Frontal cortex (tissue), 4 donors: ENCODE results near the gene TLE4. TPM values are rescaled to one million over a fixed set of nuclear protein-coding genes. Genes with fewer than 3 reads are reported as not detected.
A peak's percentile ranks its signal among the peaks of the same experiment; 100 is the strongest.
"Not testable (repeated sequence)": the region's sequence is repeated elsewhere in the genome, so short reads cannot be mapped to it uniquely, and the experiment has no call there.

Source experiments
- DNase-seq, 2 donors: peaks; one replicate each; pipeline ENCODE4 v3.0.0; 2012; ENCODE audit warnings: low spot score in 2 of 2
- FAIRE-seq: peaks from 2 replicates; lab custom pipeline; 2012; peaks lifted over from hg19 to GRCh38; lab: Jason Lieb, UNC
- total RNA-seq: library from RNA; depleted of rRNA; stranded (reverse); fragments of >200 nt; gene quantifications from one replicate; pipeline ENCODE4 v1.2.3, GENCODE V29; 2014
- donor health status: control.
- donor health status: control.
- donor health status: control.

Gene TLE4
- 65.2 TPM for total RNA-seq

DNA sequence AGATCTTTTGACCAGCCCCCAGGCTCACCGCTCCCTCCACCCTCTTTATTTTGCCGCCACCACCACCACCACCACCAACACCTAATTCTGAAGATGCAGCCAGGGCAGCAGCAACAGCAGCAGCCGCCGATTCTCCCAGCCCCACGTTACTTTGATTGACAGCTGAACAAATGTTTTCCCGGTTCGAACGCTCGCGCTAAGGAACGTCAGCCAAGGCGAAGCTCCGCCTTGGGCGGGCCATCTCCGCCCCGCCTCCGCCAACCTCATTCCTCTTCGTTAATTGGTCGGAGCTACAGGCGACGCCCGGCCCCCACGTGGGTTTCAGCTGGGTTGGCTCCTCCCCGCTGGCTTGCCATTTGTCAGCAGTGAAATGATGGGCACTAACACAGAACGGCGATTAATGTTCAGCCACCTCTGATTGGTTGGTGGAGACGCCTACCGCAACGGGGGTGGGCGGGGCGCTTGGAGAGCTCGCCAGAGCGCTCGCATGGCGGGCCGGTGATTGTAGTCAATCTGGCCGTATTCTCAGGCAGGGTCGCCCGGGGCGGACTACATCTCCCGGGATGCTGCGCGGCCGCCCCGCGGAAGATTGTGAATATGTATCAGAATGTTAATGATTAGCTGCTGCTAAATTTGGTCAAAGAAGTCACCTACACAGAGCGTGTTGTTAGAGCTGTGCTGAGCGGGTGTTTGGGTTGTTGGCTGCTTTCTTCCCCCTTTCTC is at the start of gene TLE4:
Gene TLE4 (plus strand): TSS at position 657 of the 723 bp plus-strand sequence. CDS start 826 bp downstream, outside the sequence.
- peak; percentile 95 to 96 for DNase-seq
- peak; percentile 99 for FAIRE-seq

DNA sequence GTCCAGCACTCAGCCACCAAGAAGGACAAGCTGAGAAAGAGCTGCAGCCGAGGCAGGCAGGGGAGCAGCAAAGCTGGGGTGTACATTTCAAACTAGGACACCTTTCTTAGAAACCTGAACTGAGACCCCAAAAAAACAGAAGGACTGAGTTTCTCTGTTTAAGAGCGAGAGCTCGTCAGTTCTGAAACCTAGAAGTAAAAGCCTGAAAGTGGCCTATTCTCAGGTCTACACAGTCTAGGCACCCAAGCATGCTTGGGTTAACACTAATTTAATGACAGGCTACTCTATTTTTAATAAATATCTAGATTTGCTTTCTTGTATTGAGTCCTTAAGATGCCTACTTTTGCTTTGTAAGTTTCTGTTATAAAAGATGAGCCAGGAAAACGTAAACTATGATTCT is 49.0 kb upstream of the TLE4 start:
- FAIRE-seq = no peak
- DNase-seq = no peak

DNA sequence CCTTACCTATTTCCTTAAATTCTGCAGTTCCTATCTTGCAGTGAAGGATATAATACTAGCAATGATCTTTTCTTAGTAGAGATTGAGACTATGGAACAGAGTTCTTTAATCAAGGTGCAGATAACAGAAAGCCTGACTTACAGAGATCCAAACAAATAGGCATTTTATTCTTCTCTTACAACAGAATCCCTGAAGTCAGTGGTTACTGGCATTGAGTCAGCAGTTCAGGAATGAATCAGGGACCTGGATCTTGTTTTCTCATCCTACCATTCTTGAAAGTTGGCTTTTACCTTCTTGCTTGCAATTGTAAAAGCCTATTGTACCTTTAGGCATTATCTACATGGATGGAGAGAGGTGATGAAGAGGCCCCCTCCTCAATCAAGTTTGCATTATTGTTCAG is 47.5 kb upstream of the TLE4 start:
- no peak for FAIRE-seq
- DNase-seq = no peak

DNA sequence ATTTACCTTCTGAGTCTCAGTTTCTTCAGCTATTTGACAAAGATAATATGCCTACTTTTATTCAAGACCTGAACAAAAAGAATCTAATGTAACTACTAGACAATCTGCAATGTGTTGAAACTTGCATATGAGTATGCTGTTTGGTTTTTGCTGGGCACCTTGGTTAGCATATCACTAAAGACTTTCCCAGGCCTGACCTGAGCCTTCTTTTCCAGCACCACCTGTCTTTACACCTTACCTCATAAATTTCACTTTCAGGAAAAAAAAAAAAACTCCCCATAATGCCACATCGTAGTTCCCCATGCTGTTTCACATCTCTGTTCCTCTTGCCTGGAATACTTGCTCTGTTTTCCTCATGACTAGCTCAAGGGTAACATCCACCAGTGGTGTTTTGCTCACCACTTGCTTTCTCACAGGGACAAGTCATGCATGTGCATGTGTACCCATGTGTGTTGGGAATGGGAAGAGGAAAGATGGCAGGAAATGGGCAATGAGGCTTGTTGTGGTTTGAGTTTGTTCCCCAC is 45.6 kb upstream of the TLE4 start:
- DNase-seq (no peak), FAIRE-seq (no peak)

DNA sequence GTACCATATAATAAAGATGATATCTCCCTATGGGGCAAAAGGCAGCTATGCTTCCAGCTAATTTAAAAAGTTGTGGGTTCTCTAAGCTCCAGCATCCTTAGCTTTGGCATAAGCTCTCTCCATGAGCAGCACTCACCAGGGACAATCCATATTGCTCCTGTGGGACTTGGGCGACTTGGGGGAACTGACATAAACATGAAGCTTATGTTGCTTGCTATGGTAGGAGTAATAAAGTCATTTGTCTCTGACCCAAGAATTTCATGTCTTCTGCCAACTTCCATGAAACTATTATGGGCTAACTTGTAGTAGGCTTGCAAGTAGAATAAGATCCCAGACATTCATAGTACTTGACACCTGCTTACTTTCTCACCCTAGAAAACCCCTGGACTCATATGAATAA is 36.2 kb upstream of the TLE4 start:
- no peak for FAIRE-seq

DNA sequence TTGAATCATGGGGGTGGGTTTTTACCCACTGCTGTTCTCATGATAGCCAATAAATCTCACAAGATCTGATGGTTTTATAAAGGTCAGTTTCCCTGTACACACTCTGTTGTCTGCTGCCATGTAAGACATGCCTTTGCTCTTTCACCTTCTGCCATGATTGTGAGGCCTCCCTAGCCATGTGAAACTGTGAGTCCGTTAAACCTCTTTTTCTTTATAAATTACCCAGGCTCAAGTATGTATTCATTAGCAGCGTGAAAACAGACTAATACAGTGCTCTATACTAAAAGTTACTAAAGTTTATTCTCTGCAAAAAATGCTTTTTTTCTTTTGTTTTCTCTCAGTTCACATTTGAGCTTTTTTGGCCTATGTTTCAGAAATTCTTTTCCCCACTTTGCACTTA is 33.9 kb upstream of the TLE4 start:
- no peak for DNase-seq
- no peak for FAIRE-seq

More for the DNA sequence above, 36.2 kb upstream of the TLE4 start:
- DNase-seq = no peak

DNA sequence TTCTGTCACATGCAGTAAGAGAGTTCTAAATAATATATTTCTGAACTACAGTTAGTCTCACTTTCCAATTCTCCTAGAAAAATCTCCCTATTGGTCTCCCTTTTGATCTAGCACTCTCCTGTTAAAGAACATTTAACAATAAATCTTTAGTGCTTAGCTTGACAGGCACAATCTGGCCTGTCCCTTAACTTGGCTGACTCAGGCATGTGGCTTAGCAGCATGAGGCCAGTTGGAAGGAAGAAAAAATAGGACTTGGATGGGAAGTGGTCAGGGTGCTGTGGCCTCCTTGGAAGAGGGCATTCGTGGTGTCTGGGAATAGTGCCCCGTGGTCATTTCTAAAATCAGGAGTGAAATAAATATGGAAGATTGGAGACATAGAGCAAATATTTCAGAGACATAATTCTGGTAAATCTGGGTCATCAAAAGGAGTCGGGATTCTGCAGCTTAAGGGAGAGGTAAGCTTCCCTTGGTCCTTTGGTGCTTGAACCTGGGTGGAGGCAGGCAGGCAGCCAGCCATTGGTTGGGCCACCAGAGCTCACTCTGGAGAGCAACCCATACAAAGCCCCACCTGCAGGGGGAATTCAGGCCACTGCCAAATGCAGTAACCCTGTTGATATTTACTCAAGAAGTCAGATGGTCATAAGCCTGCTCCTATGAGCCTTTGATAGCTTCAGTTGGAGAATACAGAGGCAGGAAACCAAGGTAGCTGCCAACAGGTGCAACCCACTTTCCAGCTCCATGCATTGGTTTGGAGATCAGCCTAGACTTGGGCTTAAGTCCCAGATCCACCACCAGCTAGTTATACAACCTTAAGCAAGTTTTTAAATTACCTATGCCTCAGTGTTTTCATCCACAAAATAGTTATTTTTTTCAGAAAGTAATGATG is 28.8 kb upstream of the TLE4 start:
- FAIRE-seq (no peak), DNase-seq (no peak)

DNA sequence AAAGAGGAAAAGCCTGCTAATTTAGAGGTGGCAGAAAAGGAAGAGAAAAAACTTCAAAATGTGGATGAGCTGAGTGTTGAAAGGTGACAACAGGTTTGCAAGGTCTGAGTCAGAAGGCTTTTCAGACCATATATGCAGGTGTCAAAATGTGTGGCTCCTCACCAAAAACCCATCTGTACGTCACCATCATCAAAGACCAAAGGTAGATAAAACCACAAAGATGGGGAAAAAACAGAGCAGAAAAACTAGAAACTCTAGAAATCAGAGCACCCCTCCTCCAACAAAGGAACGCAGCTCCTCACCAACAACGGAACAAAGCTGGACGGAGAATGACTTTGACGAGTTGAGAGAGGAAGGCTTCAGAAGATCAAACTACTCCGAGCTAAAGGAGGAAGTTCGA is 27.4 kb upstream of the TLE4 start:
- not testable (repeated sequence) for FAIRE-seq

DNA sequence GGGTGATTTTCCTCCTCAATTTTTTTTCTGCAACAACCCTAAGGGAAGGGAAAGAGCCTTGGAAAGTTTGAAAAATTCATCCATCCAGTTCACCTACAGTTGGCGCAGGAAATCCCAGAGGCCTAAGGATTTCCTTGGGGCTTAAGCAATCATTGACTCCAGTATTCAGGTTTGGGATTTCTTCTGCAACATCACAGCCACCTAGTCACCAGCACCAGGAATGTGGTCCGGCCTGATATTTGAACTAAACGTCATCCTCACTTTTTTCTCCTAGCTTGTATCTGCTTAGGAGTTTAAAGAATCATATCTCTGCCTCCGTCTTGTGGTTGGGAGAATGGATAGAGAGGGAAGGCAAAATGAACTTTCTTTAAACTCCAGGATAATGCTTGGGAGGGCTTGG is 20.2 kb upstream of the TLE4 start:
- no peak for DNase-seq

More for the DNA sequence above, 27.4 kb upstream of the TLE4 start:
- DNase-seq = not testable (repeated sequence)

DNA sequence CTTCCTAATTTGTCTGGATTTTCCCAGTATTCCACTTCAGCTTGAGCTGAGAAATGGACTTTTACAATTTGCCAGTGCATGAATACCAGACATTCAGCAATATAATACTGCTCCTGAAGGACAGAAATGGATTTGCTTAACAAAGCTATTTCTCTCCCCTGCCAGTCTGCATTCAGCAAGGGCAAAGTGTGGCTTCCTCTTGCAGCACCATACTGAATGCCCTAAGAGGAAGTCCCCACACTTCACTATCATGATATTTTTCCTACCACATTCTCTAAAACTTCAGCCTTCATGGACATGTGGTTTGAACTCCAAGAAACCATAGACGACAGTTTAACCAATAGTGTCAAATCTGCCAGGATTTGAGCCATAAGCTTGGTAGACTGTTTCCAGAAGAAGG is 19.8 kb upstream of the TLE4 start:
- FAIRE-seq = no peak
- no peak for DNase-seq

More for the DNA sequence above, 20.2 kb upstream of the TLE4 start:
- no peak for FAIRE-seq

DNA sequence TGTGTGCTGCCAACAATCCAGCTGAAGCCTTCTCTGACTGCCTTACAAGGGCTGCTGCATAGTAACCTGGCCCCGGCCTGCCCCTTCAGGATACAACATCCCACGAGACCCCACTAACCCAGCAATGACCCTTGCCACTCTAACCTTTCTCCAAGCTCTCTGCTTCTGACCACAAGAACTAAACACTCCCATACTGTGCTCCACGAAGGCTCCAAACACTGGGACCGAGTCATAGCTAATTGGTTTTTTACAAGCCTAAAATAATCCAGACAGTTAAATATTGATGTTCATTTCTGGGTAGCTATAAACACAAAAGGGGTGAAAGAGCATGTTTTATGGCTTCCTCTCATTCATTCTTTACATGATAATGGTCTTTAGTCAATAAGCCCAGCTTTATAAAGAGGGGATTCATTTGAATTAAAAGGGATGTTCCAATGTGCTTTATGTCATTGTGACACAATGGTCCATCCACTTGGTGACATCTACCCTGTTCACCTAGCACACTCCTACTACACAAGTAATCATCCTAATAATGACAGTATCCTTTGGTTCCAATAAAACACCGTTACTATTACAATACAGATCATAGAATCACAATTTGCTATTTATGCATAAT is 16.2 kb upstream of the TLE4 start:
- DNase-seq = no peak
- FAIRE-seq = no peak

DNA sequence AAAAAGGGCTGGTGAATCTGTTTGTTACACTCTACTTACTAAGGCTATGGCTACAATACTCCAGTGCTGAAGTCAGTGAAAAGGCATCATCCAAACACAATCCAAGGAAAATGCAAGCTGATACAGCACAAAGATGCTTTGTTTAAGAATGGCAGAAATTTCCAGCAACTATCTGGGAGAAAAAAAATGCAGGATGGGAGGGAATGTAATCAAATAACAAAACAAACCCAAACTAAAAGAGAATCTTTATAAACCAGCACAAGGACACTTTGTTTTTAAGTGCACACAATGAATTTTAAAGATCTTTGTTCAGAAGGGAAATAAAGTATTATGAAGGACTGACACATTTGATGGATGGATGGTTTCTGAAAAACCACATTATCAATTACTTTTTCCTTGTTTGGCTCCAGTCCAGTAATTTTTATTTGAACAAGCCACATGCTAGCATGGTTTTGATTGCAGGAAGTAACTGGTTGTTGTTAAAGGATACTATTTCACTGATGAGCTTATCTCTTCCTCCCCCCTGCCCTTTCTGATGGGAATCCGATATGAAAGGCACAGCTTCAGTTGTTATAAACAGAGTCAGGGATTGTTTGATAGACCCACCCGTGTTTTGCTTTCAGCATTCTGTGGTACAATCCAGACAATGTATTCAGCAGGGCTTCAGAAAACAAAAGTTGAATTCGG is 12.1 kb upstream of the TLE4 start:
- FAIRE-seq (peak; percentile 95), DNase-seq (no peak)

DNA sequence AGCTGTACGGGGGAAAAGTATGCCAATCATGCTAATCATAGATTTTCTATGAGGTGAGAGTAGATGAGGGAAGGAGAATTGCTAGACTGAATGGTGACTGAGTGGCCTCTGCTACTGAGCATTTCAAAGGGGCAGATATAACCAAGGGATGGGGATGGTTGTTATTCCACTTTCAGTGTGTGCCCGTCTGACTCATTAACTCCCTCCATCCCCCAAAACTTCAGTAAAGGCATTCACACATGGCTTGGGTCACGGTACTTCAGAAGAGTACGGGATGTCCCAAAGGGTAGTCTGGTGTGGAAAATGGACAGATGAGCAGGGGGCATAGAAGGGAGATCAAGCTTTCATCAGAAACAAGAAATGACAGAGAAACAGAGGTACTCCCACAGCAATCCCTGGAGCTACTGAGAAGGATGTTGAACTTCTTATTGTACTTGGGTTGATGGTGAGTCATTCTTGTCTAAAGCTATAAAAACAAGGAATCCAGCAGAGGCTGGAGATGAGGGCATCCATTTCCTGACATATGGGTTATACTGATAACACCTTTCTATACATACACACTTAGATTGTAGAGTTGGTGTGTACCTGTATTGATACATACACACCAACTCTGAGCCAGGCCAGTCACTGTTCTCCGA is 8.9 kb upstream of the TLE4 start:
- DNase-seq (no peak), FAIRE-seq (no peak)

DNA sequence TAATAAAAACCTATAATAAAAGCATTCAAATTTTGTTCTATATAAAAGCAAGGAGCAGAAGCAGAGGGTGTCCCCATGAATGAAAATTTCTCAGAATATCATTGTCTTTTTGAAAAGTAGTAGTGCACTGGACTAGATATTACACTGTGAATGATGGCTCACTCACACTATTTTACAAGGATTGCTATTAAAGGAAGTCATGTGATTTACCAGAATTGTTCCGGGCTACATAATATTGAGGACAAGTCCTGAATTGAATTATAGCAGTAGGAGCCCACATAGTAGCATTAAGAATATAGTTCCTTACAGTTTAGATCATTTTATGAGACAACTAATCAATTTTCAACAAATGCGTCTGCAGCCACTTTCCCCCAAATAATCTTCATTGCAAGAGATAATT is 7.7 kb upstream of the TLE4 start:
- no peak for FAIRE-seq
- DNase-seq = no peak

DNA sequence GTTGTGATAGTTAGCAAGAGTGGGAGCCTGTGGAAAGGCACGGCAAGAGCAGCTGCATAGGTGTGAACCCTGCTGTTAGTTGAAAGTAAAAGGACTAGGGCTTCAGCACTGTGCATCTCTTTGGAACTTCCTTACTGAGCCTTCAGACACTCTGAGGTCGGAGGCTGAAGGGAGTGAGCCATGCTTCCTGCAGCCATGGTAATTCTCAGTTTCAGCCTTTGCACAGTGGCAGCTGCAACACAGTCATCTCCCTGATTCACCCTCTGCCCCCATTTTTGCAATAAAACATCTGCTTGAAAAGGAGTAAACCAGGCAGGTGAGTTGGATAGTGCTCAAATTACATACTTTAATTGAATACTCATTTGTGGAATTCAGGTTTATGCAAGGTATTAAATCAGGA is 6.5 kb upstream of the TLE4 start:
- no peak for FAIRE-seq
- DNase-seq = no peak

DNA sequence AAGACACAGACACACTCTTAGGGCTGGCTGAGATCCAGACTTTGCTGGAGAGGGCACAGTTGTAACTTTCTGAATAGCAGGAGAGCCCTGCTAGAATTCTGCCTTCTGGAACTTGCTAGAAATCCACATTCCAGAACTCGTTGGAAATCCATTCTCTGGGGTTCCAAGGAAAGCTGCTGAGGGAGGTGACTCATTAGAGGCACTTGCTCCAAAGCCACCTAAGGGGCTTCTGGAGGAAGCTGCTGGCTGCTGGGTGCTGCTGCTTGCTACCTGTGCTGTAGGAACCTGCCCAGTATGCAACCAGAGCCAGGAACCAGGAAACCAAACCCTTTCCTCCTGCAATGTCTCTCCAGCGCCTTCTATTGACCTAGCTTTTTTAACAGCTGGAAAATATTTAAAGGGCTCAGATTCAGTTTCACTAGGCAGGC is 4.1 kb upstream of the TLE4 start:
- no peak for DNase-seq
- no peak for FAIRE-seq

DNA sequence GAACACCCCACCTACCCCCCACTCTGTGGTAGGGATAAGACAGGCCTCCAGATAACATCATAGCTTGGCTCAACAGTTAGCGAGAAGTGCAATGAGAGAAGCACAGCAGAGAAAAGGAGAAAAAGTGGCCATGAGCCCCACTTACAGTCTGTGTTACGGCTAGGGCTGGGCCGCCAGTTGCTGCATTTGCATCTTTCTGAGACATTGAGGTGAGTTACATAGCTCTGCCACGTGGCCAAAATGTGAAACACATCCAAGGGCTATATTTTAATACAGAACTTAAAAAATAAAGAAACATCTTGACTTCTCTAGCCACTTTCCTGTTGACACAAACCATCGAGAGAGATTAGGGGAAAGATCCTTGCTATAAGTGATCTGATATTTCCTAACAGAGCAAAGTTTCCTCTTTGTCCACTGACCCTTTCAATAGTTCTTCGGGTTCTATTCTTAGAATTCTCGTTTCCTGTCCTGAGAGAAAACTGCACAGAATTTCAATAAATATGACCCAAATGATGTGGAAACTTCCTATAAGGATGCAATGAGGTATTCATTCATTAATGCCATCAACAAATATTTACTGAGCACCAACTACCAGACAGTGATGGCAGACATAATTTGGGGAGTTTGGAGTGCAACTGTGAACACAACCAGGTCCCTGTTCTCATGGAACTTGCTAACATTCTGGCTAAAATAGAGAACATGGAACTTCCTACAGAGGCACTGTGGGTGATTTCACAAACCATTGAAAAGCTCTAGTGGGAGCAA is 3.2 kb upstream of the TLE4 start:
- DNase-seq = no peak
- FAIRE-seq = no peak

DNA sequence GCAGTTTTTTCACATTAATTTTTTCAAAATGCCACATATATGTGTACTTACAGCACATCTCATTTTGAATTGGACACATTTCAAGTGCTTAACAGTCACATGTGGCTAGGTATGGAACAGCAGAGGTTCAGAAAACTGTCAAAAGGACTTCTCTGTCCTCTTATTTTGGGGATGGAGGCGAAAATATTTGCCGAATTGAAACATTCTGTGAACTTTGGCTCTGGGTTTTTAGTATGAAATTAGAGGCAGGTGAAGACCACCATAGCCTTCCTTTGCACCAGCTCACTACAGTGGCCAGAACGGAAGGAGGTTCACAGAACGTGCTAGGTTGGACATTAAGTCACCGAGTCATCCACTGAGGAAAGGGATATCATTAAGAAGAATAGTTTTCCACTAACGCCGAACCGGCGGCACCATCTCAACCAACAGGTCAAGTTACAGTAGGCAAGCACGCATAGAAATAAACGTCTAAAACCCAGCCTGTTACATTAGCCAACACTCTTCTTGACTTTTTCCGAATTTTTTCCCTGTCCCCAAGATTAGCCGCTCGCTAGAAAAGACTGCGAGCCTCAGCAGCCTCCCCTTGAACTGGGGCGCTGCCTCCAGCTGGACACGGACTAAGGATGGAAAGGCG is 1.8 kb upstream of the TLE4 start:
- DNase-seq = no peak

More for the DNA sequence above, 1.8 kb upstream of the TLE4 start:
- FAIRE-seq = no peak
